ENCODE data around the gene SC5D. TPM values are rescaled to one million over a fixed set of nuclear protein-coding genes. Genes with fewer than 3 reads are reported as not detected.

Gene SC5D
- polyA plus RNA-seq, 2 of the 4 experiments (the other 2 are of a cell fraction): 18.1 to 28.1 TPM

- CTCF ChIA-PET: no interaction called here
- no peak for FAIRE-seq
Observed at GRCh38 chr11:121348220-121348875, 55.8 kb downstream of the SC5D start.

GRCh38 chr11:121349790-121350189 is 57.2 kb downstream of the SC5D start:
- FAIRE-seq (no peak), DNase-seq (ENCODE audit: low read depth in 1 of 2, low spot score in 1 of 2) (no peak), ATAC-seq (no peak)
- no peak overlapping the region for H3K4me3 ChIP-seq
- no peak for TF ChIP-seq RCOR1 (IDR thresholded peaks at IDR 0.05; ENCODE audit: low read depth, low read length)
- TF ChIP-seq POLR2A (IDR thresholded peaks at IDR 0.05; ENCODE audit: low read length): no peak
- TF ChIP-seq NFE2L2 (conservative IDR thresholded peaks at IDR 0.05; ENCODE audit: low read length): no peak
- TF ChIP-seq, protein P1, sequence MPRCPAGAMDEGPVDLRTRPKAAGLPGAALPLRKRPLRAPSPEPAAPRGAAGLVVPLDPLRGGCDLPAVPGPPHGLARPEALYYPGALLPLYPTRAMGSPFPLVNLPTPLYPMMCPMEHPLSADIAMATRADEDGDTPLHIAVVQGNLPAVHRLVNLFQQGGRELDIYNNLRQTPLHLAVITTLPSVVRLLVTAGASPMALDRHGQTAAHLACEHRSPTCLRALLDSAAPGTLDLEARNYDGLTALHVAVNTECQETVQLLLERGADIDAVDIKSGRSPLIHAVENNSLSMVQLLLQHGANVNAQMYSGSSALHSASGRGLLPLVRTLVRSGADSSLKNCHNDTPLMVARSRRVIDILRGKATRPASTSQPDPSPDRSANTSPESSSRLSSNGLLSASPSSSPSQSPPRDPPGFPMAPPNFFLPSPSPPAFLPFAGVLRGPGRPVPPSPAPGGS (IDR thresholded peaks at IDR 0.05): no peak
- no peak for TF ChIP-seq HDAC2 (IDR thresholded peaks at IDR 0.05)
- no peak for TF ChIP-seq ZC3H11A (IDR thresholded peaks at IDR 0.05)
- no peak for TF ChIP-seq ELK1 (IDR thresholded peaks at IDR 0.05; ENCODE audit: low read depth, low read length)
- TF ChIP-seq RNF2 (IDR thresholded peaks at IDR 0.05; ENCODE audit: borderline replicate concordance, low read depth): no peak
- TF ChIP-seq TP53 (CRISPR knock-in tag; IDR thresholded peaks at IDR 0.05): no peak
- TF ChIP-seq CBX8 (IDR thresholded peaks at IDR 0.05): no peak
- no peak for TF ChIP-seq ZNF302 (CRISPR knock-in tag; IDR thresholded peaks at IDR 0.05)
- ChIA-PET POLR2A (no interaction called here), CTCF (no interaction called here)
- no peaks in the 10 kb centered on the region for H3K4me1 ChIP-seq
- no peak overlapping the region for H3K27ac ChIP-seq
- 57% methylated on average over 1 of the region's 1 CpG for WGBS (ENCODE audit: missing lambda C conversion rate)
- no peaks in the 10 kb centered on the region for H3K9me3 ChIP-seq
- no peak overlapping the region for H3K4me2 ChIP-seq

More at GRCh38 chr11:121348220-121348875, 55.8 kb downstream of the SC5D start:
- H3K4me1 ChIP-seq: no peaks in the 10 kb centered on the region
- no peaks in the 10 kb centered on the region for H3K9me3 ChIP-seq
- no peak overlapping the region for H3K4me2 ChIP-seq
- no peak for ATAC-seq
- no peak overlapping the region for H3K27ac ChIP-seq
- H3K4me3 ChIP-seq: no peak overlapping the region
- TF ChIP-seq NFE2L2 (conservative IDR thresholded peaks at IDR 0.05; ENCODE audit: low read length) (no peak), CBX8 (IDR thresholded peaks at IDR 0.05) (no peak), EHF (CRISPR knock-in tag; IDR thresholded peaks at IDR 0.05) (no peak), FOSB (CRISPR knock-in tag; IDR thresholded peaks at IDR 0.05) (no peak), CHD2 (IDR thresholded peaks at IDR 0.05; ENCODE audit: low read length, partially characterized antibody) (no peak)
- 20% methylated on average over 7 of the region's 7 CpGs for WGBS (ENCODE audit: missing lambda C conversion rate)
- no peak for DNase-seq (ENCODE audit: low read depth in 1 of 2, low spot score in 1 of 2)
- POLR2A ChIA-PET: no interaction called here

DNA sequence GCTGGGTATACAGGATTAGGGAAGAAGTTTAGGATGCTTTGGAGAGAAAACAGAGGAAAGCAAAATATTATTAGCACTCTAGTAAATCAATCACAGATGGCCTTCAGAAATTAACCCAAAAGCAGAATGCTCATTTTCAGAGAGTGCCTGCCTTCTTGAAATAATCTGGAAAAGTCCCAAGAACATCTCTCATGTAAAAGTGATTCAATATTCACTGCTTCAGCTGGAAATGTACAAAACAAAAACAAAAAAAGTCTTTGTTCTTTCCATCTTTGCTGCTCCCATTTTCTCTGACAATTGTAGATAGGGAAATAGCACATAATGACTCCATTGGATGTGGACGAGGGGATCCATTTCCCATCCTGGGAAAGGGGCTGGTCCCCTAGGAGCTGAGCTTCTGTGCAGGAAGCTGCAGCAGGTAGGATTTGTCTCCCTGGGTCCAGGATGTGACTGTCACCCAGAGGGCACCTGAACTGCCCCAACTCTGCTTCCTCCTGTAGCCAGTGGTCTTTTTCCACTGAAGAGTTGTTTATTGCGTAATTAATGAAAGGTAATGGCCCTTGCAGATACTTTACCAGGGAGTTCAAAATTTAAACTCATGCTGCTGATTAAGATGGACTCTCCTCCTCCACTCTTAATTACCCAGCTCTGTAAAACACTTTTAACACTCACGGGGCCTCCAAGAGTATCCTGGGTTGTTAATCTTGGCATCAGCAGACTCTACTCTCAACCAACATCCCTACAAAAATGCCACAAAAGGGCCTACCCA is 57.9 kb downstream of the SC5D start:
- WGBS (ENCODE audit: missing lambda C conversion rate): 14% methylated on average over 3 of the region's 3 CpGs
- no peak for TF ChIP-seq MYC (IDR thresholded peaks at IDR 0.05; ENCODE audit: borderline replicate concordance, low read length)
- no peak for TF ChIP-seq FOXS1 (CRISPR knock-in tag; IDR thresholded peaks at IDR 0.05)
- TF ChIP-seq RARB (CRISPR knock-in tag; IDR thresholded peaks at IDR 0.05): no peak
- TF ChIP-seq POLR2A (IDR thresholded peaks at IDR 0.05; ENCODE audit: low read length): no peak
- no peak for TF ChIP-seq ZC3H11A (IDR thresholded peaks at IDR 0.05)
- TF ChIP-seq FOSL2 (IDR thresholded peaks at IDR 0.05): no peak
- no peak for TF ChIP-seq FOSL2 (CRISPR knock-in tag; IDR thresholded peaks at IDR 0.05)
- TF ChIP-seq MAZ (IDR thresholded peaks at IDR 0.05; ENCODE audit: borderline replicate concordance, low read depth, low read length): no peak
- no peak for TF ChIP-seq HOXA7 (CRISPR knock-in tag; IDR thresholded peaks at IDR 0.05)
- FAIRE-seq: no peak
- ChIA-PET CTCF (no interaction called here), POLR2A (no interaction called here)
- H3K4me2 ChIP-seq: no peak overlapping the region
- H3K4me3 ChIP-seq: no peak overlapping the region
- no peaks in the 10 kb centered on the region for H3K4me1 ChIP-seq
- no peak for DNase-seq (ENCODE audit: low read depth in 1 of 2, low spot score in 1 of 2)
- H3K9me3 ChIP-seq: no peaks in the 10 kb centered on the region
- no peak for ATAC-seq
- no peak overlapping the region for H3K27ac ChIP-seq
